HCT116 (cell line): ENCODE data around the gene BTBD9. TPM values are rescaled to one million over a fixed set of nuclear protein-coding genes. Genes with fewer than 3 reads are reported as not detected.

Experiments used
- ATAC-seq: fragments of 200-7000 bp; cut with Tn5 transposase; 2 replicates; pipeline ENCODE4 v1.9.1; 2020; ENCODE audit warnings: mild to moderate bottlenecking, moderate library complexity
- BruUV-seq: library from RNA; stranded (reverse); fragments of 400-500 nt; replicated peaks from 2 replicates; lab custom pipeline; 2021; lab: Mats Ljungman, UMichigan
- CTCF ChIA-PET: fragments of 300-600 bp; sonication (Branson Sonifier 250); formaldehyde crosslinking; loops from one replicate; lab custom pipeline; 2021; ENCODE audit warnings: antibody characterized with exemption; lab: Charles Lee
- POLR2A ChIA-PET: fragments of 300-600, 350-600 bp; sonication (Branson Sonifier 250); formaldehyde crosslinking; loops from one replicate; lab custom pipeline; 2021; ENCODE audit warnings: antibody characterized with exemption; lab: Charles Lee
- RAD21 ChIA-PET, 2 experiments: fragments of 300-600 bp; sonication (Branson Sonifier 250); formaldehyde crosslinking; loops; one replicate each; lab custom pipeline; 2023; ENCODE audit warnings: low total read pairs in 2 of 2; ENCODE audit not compliant: uncharacterized antibody in 2 of 2, unreplicated experiment in 2 of 2, low non-redundant PET in 1 of 2; lab: Charles Lee
- DNase-seq: peaks from one replicate; pipeline ENCODE4 v3.0.0-alpha.2; 2010; ENCODE audit warnings: low read depth, low spot score
- H2AFZ ChIP-seq: fragments of 200-600 bp; shearing (Covaris generic), sonication (generic); 2 replicates; pipeline ENCODE4 v1.6.1; 2017; ENCODE audit warnings: low read depth, mixed run types, mixed read lengths, antibody characterized with exemption, low read length; ENCODE audit not compliant: poor library complexity, severe bottlenecking
- H3K27ac ChIP-seq: 2 replicates; pipeline ENCODE4 v1.5.1; 2012; ENCODE audit warnings: low read depth, low read length
- H3K27me3 ChIP-seq: fragments of 200-600 bp; sonication (generic); 2 replicates; pipeline ENCODE4 v1.6.1; 2016; ENCODE audit warnings: mixed run types, low read length, mixed read lengths; ENCODE audit not compliant: insufficient read depth
- H3K36me3 ChIP-seq, 2 experiments: fragments of 200-500 bp in 1 of 2; fragments of 200-600 bp in 1 of 2; sonication (Bioruptor generic) in 1 of 2; sonication (generic) in 1 of 2; 2 replicates each; pipeline versions ENCODE4 v1.5.1 to v1.6.1; 2014 to 2016; ENCODE audit warnings: low read length in 2 of 2, inconsistent platforms in 1 of 2, mixed read lengths in 1 of 2, mixed run types in 1 of 2; ENCODE audit not compliant: insufficient read depth in 2 of 2, control insufficient read depth in 1 of 2
- H3K4me1 ChIP-seq, 2 experiments: fragments of 200-600 bp in 1 of 2; sonication (generic) in 1 of 2; 2 replicates each; pipeline versions ENCODE4 v1.5.1 to v1.6.1; 2012 to 2017; ENCODE audit warnings: low read length in 2 of 2, inconsistent platforms in 1 of 2, mild to moderate bottlenecking in 1 of 2, mixed read lengths in 1 of 2, mixed run types in 1 of 2, moderate library complexity in 1 of 2; ENCODE audit not compliant: insufficient read depth in 2 of 2, control insufficient read depth in 1 of 2
- H3K4me2 ChIP-seq: fragments of 200-600 bp; sonication (generic); 2 replicates; pipeline ENCODE4 v1.6.1; 2017; ENCODE audit warnings: mixed run types, low read length, mixed read lengths
- H3K4me3 ChIP-seq, 2 experiments: fragments of 200-600 bp in 1 of 2; sonication (generic) in 1 of 2; replicated peaks in 1 of 2; 2 replicates each; pipeline ENCODE4 v1.5.1; 2011 to 2016; ENCODE audit warnings: low read length in 2 of 2, control low read depth in 1 of 2, low read depth in 1 of 2, mild to moderate bottlenecking in 1 of 2, mixed read lengths in 1 of 2, mixed run types in 1 of 2
- H3K79me2 ChIP-seq: fragments of 200-600 bp; sonication (generic); 2 replicates; pipeline ENCODE4 v1.6.1; 2017; ENCODE audit warnings: mild to moderate bottlenecking, mixed run types, low read length, moderate library complexity, mixed read lengths; ENCODE audit not compliant: insufficient read depth
- H3K9ac ChIP-seq: fragments of 200-600 bp; sonication (generic); 2 replicates; pipeline ENCODE4 v1.6.1; 2016; ENCODE audit warnings: low read length, mixed read lengths
- H3K9me2 ChIP-seq: fragments of 200-600 bp; sonication (generic), shearing (Covaris generic); 2 replicates; pipeline ENCODE4 v1.6.1; 2017; ENCODE audit warnings: mixed run types, mild to moderate bottlenecking, moderate library complexity; ENCODE audit not compliant: insufficient read depth
- H3K9me3 ChIP-seq, 2 experiments: fragments of 200-500 bp in 1 of 2; fragments of 200-600 bp in 1 of 2; sonication (Bioruptor generic) in 1 of 2; sonication (generic) in 1 of 2; 2 replicates each; pipeline ENCODE4 v1.6.1; 2014 to 2017; ENCODE audit warnings: low read length in 2 of 2, mixed read lengths in 2 of 2, inconsistent platforms in 1 of 2, low read depth in 1 of 2, mild to moderate bottlenecking in 1 of 2, mixed run types in 1 of 2, moderate library complexity in 1 of 2; ENCODE audit not compliant: control insufficient read depth in 1 of 2, insufficient read depth in 1 of 2
- H4K20me1 ChIP-seq: fragments of 200-600 bp; sonication (generic), shearing (Covaris generic); 2 replicates; pipeline ENCODE4 v1.6.1; 2017; ENCODE audit warnings: mixed run types, mild to moderate bottlenecking, moderate library complexity; ENCODE audit not compliant: insufficient read depth
- CBX3 ChIP-seq: IDR thresholded peaks from 2 replicates; pipeline ENCODE4 v1.6.1; 2012; ENCODE audit warnings: low read depth
- CEBPB ChIP-seq: IDR thresholded peaks from 2 replicates; pipeline ENCODE4 v1.6.1; 2012; ENCODE audit warnings: low read depth
- CTCF ChIP-seq, 3 experiments: fragments of 200-600 bp in 1 of 3; sonication (generic) in 1 of 3; IDR thresholded peaks in 2 of 3; conservative IDR thresholded peaks in 1 of 3; 2 replicates each; pipeline ENCODE4 v1.5.1; 2012 to 2017; ENCODE audit warnings: low read depth in 2 of 3, low read length in 2 of 3, antibody characterized with exemption in 1 of 3, borderline replicate concordance in 1 of 3, control low read depth in 1 of 3, mild to moderate bottlenecking in 1 of 3, mixed read lengths in 1 of 3, mixed run types in 1 of 3, moderate library complexity in 1 of 3; ENCODE audit not compliant: insufficient read depth in 1 of 3
- ELF1 ChIP-seq: IDR thresholded peaks from 2 replicates; pipeline ENCODE4 v1.6.1; 2012; ENCODE audit warnings: low read depth, borderline replicate concordance
- EZH2phosphoT487 ChIP-seq: fragments of 200-600 bp; IDR thresholded peaks from 2 replicates; pipeline ENCODE4 v1.6.1; 2018; ENCODE audit warnings: antibody characterized with exemption, borderline replicate concordance
- FOSL1 ChIP-seq: IDR thresholded peaks from 2 replicates; pipeline ENCODE4 v1.6.1; 2012; ENCODE audit warnings: low read depth
- JUND ChIP-seq: IDR thresholded peaks from 2 replicates; pipeline ENCODE4 v1.6.1; 2012
- POLR2AphosphoS5 ChIP-seq: IDR thresholded peaks from 2 replicates; pipeline ENCODE4 v1.6.1; 2011; ENCODE audit warnings: mild to moderate bottlenecking, low read depth, low read length, moderate library complexity
- RAD21 ChIP-seq: IDR thresholded peaks from 2 replicates; pipeline ENCODE4 v1.6.1; 2012; ENCODE audit warnings: low read depth, mild to moderate bottlenecking
- REST ChIP-seq: IDR thresholded peaks from 2 replicates; pipeline ENCODE4 v1.6.1; 2012; ENCODE audit warnings: low read depth
- SP1 ChIP-seq: IDR thresholded peaks from 2 replicates; pipeline ENCODE4 v1.6.1; 2012; ENCODE audit warnings: low read depth
- TCF7L2 ChIP-seq: IDR thresholded peaks from 2 replicates; pipeline ENCODE4 v1.7.0; 2011; ENCODE audit warnings: borderline replicate concordance, inconsistent platforms; ENCODE audit not compliant: insufficient read depth, insufficient read length; ENCODE audit errors: extremely low read depth
- YY1 ChIP-seq: IDR thresholded peaks from 2 replicates; pipeline ENCODE4 v1.6.1; 2011; ENCODE audit warnings: low read length, low read depth, moderate library complexity, mild to moderate bottlenecking; ENCODE audit not compliant: insufficient replicate concordance; ENCODE audit errors: extremely low read depth
- ZBTB33 ChIP-seq: IDR thresholded peaks from 2 replicates; pipeline ENCODE4 v1.6.1; 2011; ENCODE audit warnings: mild to moderate bottlenecking, low read length, moderate library complexity; ENCODE audit not compliant: insufficient replicate concordance; ENCODE audit errors: extremely low read depth
- ZNF274 ChIP-seq: fragments of 200-500 bp; sonication (Bioruptor generic); IDR thresholded peaks from 2 replicates; pipeline ENCODE4 v1.6.1; 2014; ENCODE audit warnings: mild to moderate bottlenecking, low read depth, low read length, inconsistent platforms
- intact Hi-C: fragments of 100-400 bp; cut with micrococcal nuclease; formaldehyde crosslinking; loops from 2 replicates; pipeline ENCODE4 v1.10.0; 2022
- total RNA-seq: library from RNA; stranded (reverse); gene quantifications from one replicate; pipeline ENCODE4 v1.2.1, GENCODE V29; 2021; ENCODE audit not compliant: unreplicated experiment

BTBD9 gene
- total RNA-seq, 1 experiment from 2014 or later: 10.9 TPM

- no peak for DNase-seq
- no TSS peak for BruUV-seq
These were observed 264.4 kb downstream of the BTBD9 start for GRCh38 chr6:38375341-38375740.

More at GRCh38 chr6:38375341-38375740, 264.4 kb downstream of the BTBD9 start:
- no peaks in the 10 kb centered on the region for H3K36me3 ChIP-seq
- H3K4me3 ChIP-seq: no peak overlapping the region
- no peak overlapping the region for H3K9ac ChIP-seq
- no peaks in the 10 kb centered on the region for H3K9me3 ChIP-seq
- H3K9me2 ChIP-seq: no peaks in the 10 kb centered on the region
- no peaks in the 10 kb centered on the region for H4K20me1 ChIP-seq
- ChIA-PET CTCF (no interaction called here), POLR2A (no interaction called here), RAD21 (no interaction called here)
- intact Hi-C loops: no loop called here
- H3K4me1 ChIP-seq: no peaks in the 10 kb centered on the region
- H3K27ac ChIP-seq: no peak overlapping the region
- H3K4me2 ChIP-seq: no peak overlapping the region
- ATAC-seq: no peak
- H2AFZ ChIP-seq: no peak overlapping the region
- no peaks in the 10 kb centered on the region for H3K27me3 ChIP-seq
- TF ChIP-seq TCF7L2 (no peak), ZNF274 (no peak), ELF1 (no peak), JUND (no peak), POLR2AphosphoS5 (no peak), FOSL1 (no peak), RAD21 (no peak), CBX3 (no peak), REST (no peak), EZH2phosphoT487 (no peak), ZBTB33 (no peak), YY1 (no peak), SP1 (no peak), CTCF (IDR thresholded peaks at IDR 0.05 in 2 of 3, conservative IDR thresholded peaks at IDR 0.05 in 1 of 3; ENCODE audit: borderline replicate concordance in 1 of 3, insufficient read depth in 1 of 3, low read depth in 2 of 3, low read length in 2 of 3) (no peak), CEBPB (no peak)
- no peaks in the 10 kb centered on the region for H3K79me2 ChIP-seq
